ENCODE data around the gene DNAH2. TPM values are rescaled to one million over a fixed set of nuclear protein-coding genes. Genes with fewer than 3 reads are reported as not detected.

Gene DNAH2
- total and polyA plus RNA-seq, 2 donors (not counting 3 experiments of a cell fraction or from before 2014, with no cell fraction given), result 0.10 to 0.11 TPM

- peak; percentile 80 for TF ChIP-seq POLR2AphosphoS5 (IDR thresholded peaks at IDR 0.05; ENCODE audit: insufficient read depth, low read depth, low read length)
- peak; percentile 70 for TF ChIP-seq POLR2A (IDR thresholded peaks at IDR 0.05; ENCODE audit: low read depth, low read length)
- TF ChIP-seq MYC (IDR thresholded peaks at IDR 0.05; ENCODE audit: low read depth, low read length), result no peak
- no peak for TF ChIP-seq GATA2 (IDR thresholded peaks at IDR 0.05; ENCODE audit: insufficient read depth, insufficient read length, low read depth, low read length)
- TF ChIP-seq CTCF (IDR thresholded peaks at IDR 0.05; ENCODE audit: extremely low read depth in 1 of 2, insufficient read depth in 1 of 2, low read depth in 1 of 2, low read length in 2 of 2), result peak; percentile 97 to 99
- intact Hi-C loops (cut with micrococcal nuclease) (loop anchor here (1.0 to 10.0 kb wide), 11 partner anchors 29 to 336 kb away; partner anchors contain the start of genes CHD3, DNAH2, FGF11 and KCTD11), dilution Hi-C loops (cut with MboI; ENCODE audit: extremely low pct_ligation_motif_present, low sequenced_read_pairs) (no loop called here)
- Histone ChIP-seq H3K79me2 (ENCODE audit: control insufficient read depth, insufficient read depth, low read length) (peaks cover 45% of the 10 kb centered on the region), H3K4me2 (ENCODE audit: insufficient read depth, low read length) (peak within 1 kb of the TSS; percentile 98), H4K20me1 (replicated peaks; ENCODE audit: control insufficient read depth, extremely low read depth, insufficient read depth, low read length) (no peaks in the 10 kb centered on the region), H3K9me1 (replicated peaks; ENCODE audit: control insufficient read depth, extremely low read depth, insufficient read depth, low read length) (no peaks in the 10 kb centered on the region), H3K4me3 (replicated peaks in 1 of 3; ENCODE audit: insufficient read depth in 1 of 3, low read depth in 1 of 3, low read length in 3 of 3) (peak within 1 kb of the TSS; percentile 75 to 96 (median 79)), H3K9ac (replicated peaks; ENCODE audit: extremely low read depth, insufficient read depth, low read length) (peak within 1 kb of the TSS; percentile 99), H3K27ac (ENCODE audit: insufficient read depth, low read depth, low read length) (peak within 1 kb of the TSS; percentile 93), H3K36me3 (ENCODE audit: control insufficient read depth in 2 of 2, extremely low read depth in 1 of 2, insufficient read depth in 2 of 2, low read length in 2 of 2) (peaks cover 0 to 2% of the 10 kb centered on the region in 2 experiments), H3K4me1 (ENCODE audit: control insufficient read depth, extremely low read depth, insufficient read depth, low read length) (peaks cover 26% of the 10 kb centered on the region), H2AFZ (ENCODE audit: low read depth, low read length) (peak within 1 kb of the TSS; percentile 89), H3K9me3 (replicated peaks; ENCODE audit: control insufficient read depth, insufficient read depth, low read length) (no peaks in the 10 kb centered on the region), H3K27me3 (ENCODE audit: control insufficient read depth in 2 of 2, insufficient read depth in 2 of 2, low read length in 2 of 2) (no peaks in the 10 kb centered on the region)
- ChIA-PET CTCF (interaction anchor here (0.7 to 4.4 kb wide), 40 partner anchors 11 to 386 kb away, joined by 3 to 97 read pairs (median 4); partner anchors contain the start of genes ATP1B2, CD68, DNAH2 and EFNB3), POLR2A (interaction anchor here (0.6 to 2.4 kb wide), 8 partner anchors 13 to 627 kb away, joined by 3 to 9 read pairs (median 5); partner anchors contain the start of genes ATP1B2, CD68, FXR2 and MPDU1)
- FAIRE-seq (peak; percentile 99), DNase-seq (ENCODE audit: low read depth, low spot score) (peak; percentile 99)
- no TSS peak for BruUV-seq (replicated peaks)
Observed at GRCh38 chr17:7687908-7688807, 29.4 kb upstream of the DNAH2 start, which contains the start of gene WRAP53. TSS of gene WRAP53 (plus strand) at chr17:7688477. CDS start at chr17:7688649, 172 bp downstream.
